ENCODE measurements around the gene R3HDML. TPM values are rescaled to one million over a fixed set of nuclear protein-coding genes. Genes with fewer than 3 reads are reported as not detected.
"Not testable (repeated sequence)": the region's sequence is repeated elsewhere in the genome, so short reads cannot be mapped to it uniquely, and the experiment has no call there.

Gene R3HDML
- total RNA-seq, 1 donor from 2014 or later: not detected

GRCh38 chr20:44344723-44345122, 7.9 kb downstream of the R3HDML start:
- Histone ChIP-seq H3K4me3 (no peak overlapping the region), H3K4me2 (no peak overlapping the region), H3K27ac (no peak overlapping the region), H3F3A (ENCODE audit: low read depth) (no peaks in the 10 kb centered on the region), H3K9ac (no peak overlapping the region), H3K36me3 (no peaks in the 10 kb centered on the region), H3K9me3 (ENCODE audit: low read depth) (no peaks in the 10 kb centered on the region), H3K27me3 (no peaks in the 10 kb centered on the region), H3K4me1 (no peaks in the 10 kb centered on the region), H4K20me1 (ENCODE audit: low read depth) (no peaks in the 10 kb centered on the region), H3K79me2 (ENCODE audit: low read depth) (no peaks in the 10 kb centered on the region), H2AFZ (replicated peaks) (no peak overlapping the region)
- no peak for TF ChIP-seq EZH2phosphoT487 (IDR thresholded peaks at IDR 0.05)
- TF ChIP-seq EZH2 (IDR thresholded peaks at IDR 0.05): no peak
- TF ChIP-seq, protein P1, sequence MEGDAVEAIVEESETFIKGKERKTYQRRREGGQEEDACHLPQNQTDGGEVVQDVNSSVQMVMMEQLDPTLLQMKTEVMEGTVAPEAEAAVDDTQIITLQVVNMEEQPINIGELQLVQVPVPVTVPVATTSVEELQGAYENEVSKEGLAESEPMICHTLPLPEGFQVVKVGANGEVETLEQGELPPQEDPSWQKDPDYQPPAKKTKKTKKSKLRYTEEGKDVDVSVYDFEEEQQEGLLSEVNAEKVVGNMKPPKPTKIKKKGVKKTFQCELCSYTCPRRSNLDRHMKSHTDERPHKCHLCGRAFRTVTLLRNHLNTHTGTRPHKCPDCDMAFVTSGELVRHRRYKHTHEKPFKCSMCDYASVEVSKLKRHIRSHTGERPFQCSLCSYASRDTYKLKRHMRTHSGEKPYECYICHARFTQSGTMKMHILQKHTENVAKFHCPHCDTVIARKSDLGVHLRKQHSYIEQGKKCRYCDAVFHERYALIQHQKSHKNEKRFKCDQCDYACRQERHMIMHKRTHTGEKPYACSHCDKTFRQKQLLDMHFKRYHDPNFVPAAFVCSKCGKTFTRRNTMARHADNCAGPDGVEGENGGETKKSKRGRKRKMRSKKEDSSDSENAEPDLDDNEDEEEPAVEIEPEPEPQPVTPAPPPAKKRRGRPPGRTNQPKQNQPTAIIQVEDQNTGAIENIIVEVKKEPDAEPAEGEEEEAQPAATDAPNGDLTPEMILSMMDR (IDR thresholded peaks at IDR 0.05): no peak
- no peaks in the 10 kb centered on the region for H3K36me3 Mint-ChIP-seq
- H3K4me1 Mint-ChIP-seq: peaks cover 8% of the 10 kb centered on the region
- H3K27ac Mint-ChIP-seq: no peak overlapping the region
- no peaks in the 10 kb centered on the region for H3K9me3 Mint-ChIP-seq
- DNase-seq (ENCODE audit: low spot score): no peak
- peaks cover 8% of the 10 kb centered on the region for H3K27me3 Mint-ChIP-seq (ENCODE audit: insufficient read depth, low read depth)
- no peak overlapping the region for H3K4me3 Mint-ChIP-seq

DNA sequence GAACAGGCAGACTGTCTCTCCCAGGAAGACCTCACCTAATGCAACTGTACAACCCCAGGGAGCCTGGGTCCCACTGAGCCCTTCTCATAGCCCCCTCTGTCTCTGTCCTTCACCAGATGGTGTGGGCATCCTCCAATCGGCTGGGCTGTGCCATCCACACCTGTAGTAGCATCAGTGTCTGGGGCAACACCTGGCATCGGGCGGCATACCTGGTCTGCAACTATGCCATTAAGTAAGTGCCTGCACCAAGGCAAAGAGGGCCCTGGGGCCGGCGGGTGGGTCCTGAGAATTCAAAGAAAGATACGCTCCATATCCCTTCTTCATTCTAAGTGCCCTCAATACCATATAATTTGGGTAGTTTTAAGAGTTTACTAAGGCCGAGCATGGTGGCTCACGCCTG, 8.3 kb downstream of the R3HDML start:
- DNase-seq (ENCODE audit: low spot score): no peak
- Mint-ChIP-seq H3K9me3 (no peaks in the 10 kb centered on the region), H3K27ac (no peak overlapping the region), H3K4me3 (no peak overlapping the region), H3K27me3 (ENCODE audit: insufficient read depth, low read depth) (peaks cover 8% of the 10 kb centered on the region), H3K36me3 (no peaks in the 10 kb centered on the region), H3K4me1 (peaks cover 8% of the 10 kb centered on the region)
- Histone ChIP-seq H2AFZ (replicated peaks) (no peak overlapping the region), H4K20me1 (ENCODE audit: low read depth) (no peaks in the 10 kb centered on the region), H3K27ac (no peak overlapping the region), H3K9me3 (ENCODE audit: low read depth) (no peaks in the 10 kb centered on the region), H3K36me3 (no peaks in the 10 kb centered on the region), H3K4me3 (no peak overlapping the region), H3K4me1 (no peaks in the 10 kb centered on the region), H3K4me2 (no peak overlapping the region), H3K79me2 (ENCODE audit: low read depth) (no peaks in the 10 kb centered on the region), H3F3A (ENCODE audit: low read depth) (no peaks in the 10 kb centered on the region), H3K9ac (no peak overlapping the region), H3K27me3 (no peaks in the 10 kb centered on the region)
- TF ChIP-seq EZH2phosphoT487 (IDR thresholded peaks at IDR 0.05) (no peak), EZH2 (IDR thresholded peaks at IDR 0.05) (no peak)
- TF ChIP-seq, protein P1 (IDR thresholded peaks at IDR 0.05): no peak

GRCh38 chr20:44345941-44346340, 9.1 kb downstream of the R3HDML start:
- DNase-seq (ENCODE audit: low spot score); H3K79me2 ChIP-seq (ENCODE audit: low read depth); H3K4me3 ChIP-seq; H3K9ac ChIP-seq; H3K4me1 ChIP-seq; H3K27ac ChIP-seq; H3K36me3 Mint-ChIP-seq; H3K4me3 Mint-ChIP-seq; H3K27me3 Mint-ChIP-seq (ENCODE audit: insufficient read depth, low read depth); H3K27me3 ChIP-seq; H4K20me1 ChIP-seq (ENCODE audit: low read depth); H3K9me3 Mint-ChIP-seq; H2AFZ ChIP-seq (replicated peaks); H3K9me3 ChIP-seq (ENCODE audit: low read depth); H3F3A ChIP-seq (ENCODE audit: low read depth); H3K36me3 ChIP-seq; H3K4me2 ChIP-seq; H3K27ac Mint-ChIP-seq: not testable (repeated sequence)
- H3K4me1 Mint-ChIP-seq: peaks cover 12% of the 10 kb centered on the region

DNA sequence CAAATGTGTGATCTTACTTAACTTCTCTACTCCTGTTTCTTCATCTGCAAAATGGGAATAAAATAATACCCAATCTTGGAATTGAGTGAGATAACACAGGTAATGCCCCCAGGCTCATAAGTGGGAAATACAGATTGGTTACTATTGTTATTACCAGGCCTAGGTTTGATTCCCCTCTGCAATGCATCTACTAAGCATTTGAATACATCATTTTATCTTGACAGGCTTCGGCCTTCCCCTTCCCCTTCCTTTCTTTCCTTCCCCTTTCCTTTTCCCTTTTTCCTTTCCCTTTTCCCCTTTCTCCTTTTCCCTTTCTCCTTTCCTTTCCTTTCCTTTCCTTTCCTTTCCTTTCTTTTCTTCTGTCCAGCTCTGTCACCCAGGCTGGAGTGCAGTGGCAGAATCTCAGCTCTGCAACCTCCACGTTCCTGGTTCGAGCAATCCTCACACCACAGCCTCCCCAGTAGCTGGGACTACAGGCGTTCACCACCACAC, 11.4 kb downstream of the R3HDML start:
- Mint-ChIP-seq H3K36me3 (no peaks in the 10 kb centered on the region), H3K9me3 (no peaks in the 10 kb centered on the region)
- H3K79me2 ChIP-seq (ENCODE audit: low read depth): no peaks in the 10 kb centered on the region

More for the DNA sequence above, 11.4 kb downstream of the R3HDML start:
- no peaks in the 10 kb centered on the region for H3K36me3 ChIP-seq
- H2AFZ ChIP-seq (replicated peaks): no peak overlapping the region
- no peaks in the 10 kb centered on the region for H3K9me3 ChIP-seq (ENCODE audit: low read depth)
- H3K4me3 ChIP-seq: no peak overlapping the region
- peaks cover 7% of the 10 kb centered on the region for H3F3A ChIP-seq (ENCODE audit: low read depth)
- H3K9ac ChIP-seq: no peak overlapping the region
- TF ChIP-seq, protein P1 (IDR thresholded peaks at IDR 0.05): no peak
- TF ChIP-seq EZH2 (IDR thresholded peaks at IDR 0.05): no peak
- no peak for TF ChIP-seq EZH2phosphoT487 (IDR thresholded peaks at IDR 0.05)
- Mint-ChIP-seq H3K27me3 (ENCODE audit: insufficient read depth, low read depth) (peaks cover 8% of the 10 kb centered on the region), H3K4me3 (no peak overlapping the region), H3K27ac (no peak overlapping the region), H3K4me1 (peaks cover 15% of the 10 kb centered on the region)
- H3K4me2 ChIP-seq: no peak overlapping the region
- no peak for DNase-seq (ENCODE audit: low spot score)
- H4K20me1 ChIP-seq (ENCODE audit: low read depth): no peaks in the 10 kb centered on the region
- no peak overlapping the region for H3K27ac ChIP-seq
- no peaks in the 10 kb centered on the region for H3K27me3 ChIP-seq
- H3K4me1 ChIP-seq: peaks cover 9% of the 10 kb centered on the region

Data from neural progenitor cell (in vitro differentiated cells).